GM19372 (cell line): Measurements from ENCODE around the gene EYA2.
"Not testable (repeated sequence)": the region's sequence is repeated elsewhere in the genome, so short reads cannot be mapped to it uniquely, and the experiment has no call there.

Experiments used
- ATAC-seq: cut with Tn5 transposase; IDR thresholded peaks from one replicate; pipeline ENCODE4 v1.9.1; 2021; ENCODE audit warnings: mild to moderate bottlenecking, low read depth, moderate library complexity; ENCODE audit not compliant: unreplicated experiment

Gene EYA2

GRCh38 chr20:47154089-47154488 is 259.4 kb downstream of the EYA2 start:
- no peak for ATAC-seq

DNA sequence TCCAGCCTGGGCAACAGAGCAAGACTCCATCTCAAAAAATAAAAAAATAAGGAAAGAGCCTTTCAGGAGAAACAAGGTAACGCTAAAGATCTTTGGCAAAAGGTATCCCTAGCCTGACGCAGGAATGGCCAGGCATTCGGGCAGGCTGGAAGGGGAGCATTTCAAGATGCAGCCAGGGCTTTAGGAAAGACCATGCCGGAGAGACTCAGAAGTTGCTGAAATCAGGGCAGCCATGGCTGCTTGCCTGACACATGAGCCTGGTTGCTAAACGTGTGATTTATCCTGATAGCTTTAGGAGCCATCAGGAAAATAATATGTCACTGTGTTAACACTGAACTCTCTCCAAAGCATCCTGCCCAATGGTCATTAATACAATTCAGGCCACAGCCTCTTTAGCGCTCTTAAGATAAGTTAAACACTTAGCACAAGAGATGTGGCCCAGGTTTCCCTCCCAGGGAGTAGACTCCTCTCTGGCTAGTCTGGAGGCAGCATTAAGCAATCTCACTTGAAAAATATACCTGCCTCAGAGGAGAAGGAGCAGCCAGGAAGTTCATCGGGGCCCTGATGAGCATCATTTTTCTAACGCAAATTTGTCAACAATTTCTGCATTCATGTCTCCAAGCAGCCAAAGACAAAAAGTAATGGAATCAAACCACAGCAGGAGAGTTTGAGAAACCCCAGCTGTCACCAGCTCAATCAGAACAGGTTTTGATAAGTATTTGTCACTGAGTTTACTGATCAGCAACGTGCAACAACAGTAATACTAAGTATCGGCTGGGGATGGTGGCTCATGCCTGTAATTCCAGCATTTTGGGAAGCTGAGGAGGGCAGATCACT is 261.9 kb downstream of the EYA2 start:
- no peak for ATAC-seq

DNA sequence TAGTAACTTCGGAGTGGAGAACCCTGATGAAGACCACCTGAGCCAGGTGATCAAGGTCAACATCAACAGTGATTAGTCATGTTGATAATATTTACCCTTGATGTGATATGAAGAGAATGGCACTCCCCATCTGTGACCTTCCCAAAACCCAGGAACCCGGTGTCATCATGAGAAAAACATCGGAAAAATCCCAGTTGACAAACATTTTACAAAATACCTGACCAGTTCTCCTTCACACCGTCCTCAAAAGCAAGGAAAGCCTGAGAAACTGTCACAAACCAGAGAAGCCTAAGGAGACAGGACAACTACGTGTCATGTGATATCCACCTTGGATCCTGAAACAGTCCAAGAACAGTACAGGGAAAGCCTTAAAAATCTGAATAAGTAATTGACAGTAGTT is 264.5 kb downstream of the EYA2 start:
- ATAC-seq, result no peak

DNA sequence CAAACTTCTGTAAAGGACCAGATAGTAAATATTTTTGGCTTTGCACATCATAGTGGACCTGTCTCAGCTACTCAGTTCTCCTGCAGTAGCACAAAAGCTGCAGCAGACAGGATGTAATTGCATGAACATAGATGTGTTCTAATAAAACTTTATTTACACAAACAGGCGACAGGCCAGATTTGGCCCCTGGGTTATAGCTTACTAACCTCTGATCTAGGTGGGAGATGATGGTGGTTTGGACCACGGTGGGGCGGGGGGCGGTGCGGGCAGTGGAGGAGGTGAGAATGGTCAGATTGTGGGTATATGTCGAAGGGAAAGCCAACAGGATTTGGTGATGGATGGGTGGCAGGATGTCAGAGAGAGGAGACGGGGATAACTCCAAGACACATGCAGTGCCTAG is 265.6 kb downstream of the EYA2 start:
- ATAC-seq, result no peak

GRCh38 chr20:47160992-47161391 is 266.3 kb downstream of the EYA2 start:
- no peak for ATAC-seq

GRCh38 chr20:47161411-47161810 is 266.8 kb downstream of the EYA2 start:
- no peak for ATAC-seq

DNA sequence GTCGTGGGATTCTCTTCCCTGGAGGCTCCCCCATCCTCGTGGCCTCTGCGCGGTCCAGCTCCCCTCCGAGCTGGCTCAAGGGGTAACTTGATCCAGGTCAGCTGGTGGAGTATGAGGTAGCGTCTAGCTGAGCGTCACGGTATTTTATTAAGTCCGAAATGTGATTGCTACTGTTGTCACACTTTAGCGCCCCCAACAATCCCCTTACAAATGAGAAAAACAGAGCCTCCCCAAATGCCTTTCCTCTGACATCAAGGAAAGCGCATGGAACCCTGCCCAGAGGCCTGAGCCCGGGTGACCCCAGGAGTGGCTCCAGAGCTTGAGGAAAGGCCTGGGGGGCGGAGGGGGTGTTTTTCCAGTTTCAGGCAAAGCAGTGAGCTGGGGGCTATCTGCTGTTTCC is 269.5 kb downstream of the EYA2 start:
- no peak for ATAC-seq

- ATAC-seq, result no peak
Measured at GRCh38 chr20:47165376-47165865, 270.8 kb downstream of the EYA2 start.

GRCh38 chr20:47167846-47168245 is 273.2 kb downstream of the EYA2 start:
- ATAC-seq, result no peak

- ATAC-seq, result no peak
Measured at GRCh38 chr20:47172579-47172978, 277.9 kb downstream of the EYA2 start.

GRCh38 chr20:47173596-47174216 is 279.1 kb downstream of the EYA2 start:
- ATAC-seq, result no peak

- ATAC-seq, result no peak
Measured at GRCh38 chr20:47174456-47175243, 280.0 kb downstream of the EYA2 start.

GRCh38 chr20:47175493-47175892 is 280.9 kb downstream of the EYA2 start:
- no peak for ATAC-seq

DNA sequence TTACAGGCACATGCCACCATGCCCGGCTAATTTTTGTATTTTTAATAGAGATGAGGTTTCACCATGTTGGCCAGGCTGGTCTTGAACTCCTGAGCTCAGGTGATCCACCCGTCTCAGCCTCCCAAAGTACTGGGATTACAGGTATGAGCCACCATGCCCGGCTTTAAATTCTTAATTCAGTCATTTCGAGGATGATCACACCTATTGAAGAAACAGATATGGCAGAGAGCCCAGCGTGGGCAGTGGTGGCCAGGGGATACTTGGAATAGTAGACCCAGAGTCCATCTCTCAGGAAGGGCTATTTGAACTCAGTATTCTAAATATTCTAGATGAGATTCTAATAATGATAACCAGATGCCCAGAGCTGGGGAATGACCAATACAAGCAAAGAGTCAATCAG is 281.6 kb downstream of the EYA2 start:
- ATAC-seq, result not testable (repeated sequence)

DNA sequence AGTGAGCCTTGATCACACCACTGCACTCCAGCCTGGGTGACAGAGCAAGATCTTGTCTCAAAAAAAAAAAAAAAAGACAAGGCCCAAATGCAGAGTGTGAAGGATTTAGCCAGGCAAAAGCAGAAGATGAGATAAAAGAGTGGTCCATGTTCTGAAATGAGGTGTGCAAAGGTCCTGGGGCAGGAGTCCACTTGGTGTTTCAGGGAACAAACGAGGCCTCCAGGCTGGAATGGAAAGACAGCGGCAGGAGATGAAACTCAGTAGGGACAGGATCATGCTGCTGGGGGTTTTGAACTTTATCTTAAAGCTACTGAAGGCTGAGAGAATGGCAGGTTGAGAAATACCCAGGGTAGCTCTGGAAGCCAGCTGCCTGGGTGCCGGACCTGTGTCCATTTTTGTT is 283.6 kb downstream of the EYA2 start:
- ATAC-seq, result no peak

DNA sequence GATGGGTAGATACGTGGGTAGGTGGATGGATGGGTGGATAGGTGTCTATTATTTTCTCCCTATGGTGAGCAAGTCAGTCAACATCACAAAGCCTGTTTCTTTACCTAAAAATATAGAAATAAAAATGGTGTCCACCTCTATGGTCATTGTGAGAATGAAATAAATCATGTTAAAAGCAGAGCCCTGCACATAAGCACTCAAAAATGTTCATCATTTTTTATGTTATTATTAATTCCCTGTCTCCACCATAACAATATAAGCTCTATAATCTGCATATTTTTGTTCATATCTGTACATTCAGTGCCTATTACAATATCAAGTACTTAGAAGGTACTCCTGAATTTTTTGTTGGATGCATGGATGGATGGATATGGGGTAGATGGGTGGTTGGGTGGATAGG is 284.2 kb downstream of the EYA2 start:
- no peak for ATAC-seq

DNA sequence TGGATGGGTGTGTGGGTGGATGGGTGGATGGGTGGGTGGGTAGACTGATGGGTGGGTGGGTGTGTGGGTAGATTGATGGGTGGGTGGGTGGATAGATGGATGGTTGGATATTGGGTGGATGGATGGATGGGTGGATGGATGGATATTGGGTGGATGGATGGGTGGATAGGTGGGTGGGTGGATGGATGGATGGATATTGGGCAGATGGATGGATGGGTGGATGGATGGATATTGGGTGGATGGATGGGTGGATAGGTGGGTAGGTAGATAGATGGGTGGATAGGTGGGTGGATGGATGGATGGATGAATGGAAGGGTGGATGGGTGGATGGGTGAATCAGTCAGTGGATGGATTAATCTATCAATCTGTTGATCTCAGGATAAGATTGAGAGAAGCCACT is 284.6 kb downstream of the EYA2 start:
- no peak for ATAC-seq

DNA sequence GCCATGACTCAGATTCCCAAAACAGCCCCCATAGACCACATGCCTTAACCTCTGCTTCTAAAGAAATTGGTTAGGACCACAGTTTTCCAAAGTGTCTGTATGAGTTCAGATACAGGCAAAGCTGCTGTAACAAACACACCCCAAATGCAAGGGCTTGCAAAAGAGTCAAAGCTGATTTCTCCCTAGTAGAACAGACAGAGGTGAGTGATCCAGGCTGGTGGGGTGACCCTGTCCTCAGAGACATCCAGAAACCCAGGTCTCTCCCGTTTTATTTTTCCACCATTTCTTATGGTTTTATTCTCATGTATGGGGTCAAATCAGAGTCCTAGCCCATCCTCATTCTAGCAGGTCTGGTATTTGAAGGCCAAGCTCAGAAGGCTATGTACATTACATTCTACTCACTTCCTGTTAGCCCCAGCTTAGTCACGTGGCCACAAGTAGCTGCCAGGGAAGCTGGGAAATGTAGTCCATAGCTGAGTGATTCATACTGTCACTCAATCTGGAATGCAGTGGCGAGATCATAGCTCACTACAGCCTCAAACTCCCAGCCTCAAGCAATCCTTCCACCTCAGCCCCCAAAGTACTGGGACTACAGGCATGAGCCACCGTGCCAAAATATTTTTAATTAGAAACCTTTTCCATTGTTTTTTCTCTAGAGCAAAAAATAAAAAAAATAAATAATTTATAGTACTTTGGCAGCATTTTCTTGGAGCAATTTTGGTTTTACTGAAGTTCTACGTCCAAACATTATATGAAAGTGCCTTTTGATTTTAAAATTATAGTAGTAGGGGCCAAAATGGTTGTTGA is 286.6 kb downstream of the EYA2 start:
- ATAC-seq, result no peak

DNA sequence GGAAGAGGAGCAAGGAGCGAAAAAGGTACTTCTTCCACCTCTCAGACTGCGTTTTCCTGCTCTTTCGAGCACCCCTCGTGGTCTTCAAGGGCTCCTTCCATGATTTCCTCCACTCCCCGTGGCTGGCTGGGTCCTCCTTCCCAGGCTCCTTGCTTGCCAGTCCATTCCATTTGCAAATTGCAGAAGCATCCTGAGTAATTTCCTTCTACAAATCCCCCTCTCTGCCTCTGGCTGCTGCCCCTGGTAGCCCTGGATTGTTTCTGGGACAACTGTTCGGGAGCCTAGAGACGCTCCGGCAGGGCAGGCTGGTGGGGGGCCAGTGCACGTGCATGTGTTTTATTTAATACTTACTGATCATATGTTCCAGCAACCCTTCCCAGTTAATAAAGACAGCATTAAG is 288.7 kb downstream of the EYA2 start:
- no peak for ATAC-seq

DNA sequence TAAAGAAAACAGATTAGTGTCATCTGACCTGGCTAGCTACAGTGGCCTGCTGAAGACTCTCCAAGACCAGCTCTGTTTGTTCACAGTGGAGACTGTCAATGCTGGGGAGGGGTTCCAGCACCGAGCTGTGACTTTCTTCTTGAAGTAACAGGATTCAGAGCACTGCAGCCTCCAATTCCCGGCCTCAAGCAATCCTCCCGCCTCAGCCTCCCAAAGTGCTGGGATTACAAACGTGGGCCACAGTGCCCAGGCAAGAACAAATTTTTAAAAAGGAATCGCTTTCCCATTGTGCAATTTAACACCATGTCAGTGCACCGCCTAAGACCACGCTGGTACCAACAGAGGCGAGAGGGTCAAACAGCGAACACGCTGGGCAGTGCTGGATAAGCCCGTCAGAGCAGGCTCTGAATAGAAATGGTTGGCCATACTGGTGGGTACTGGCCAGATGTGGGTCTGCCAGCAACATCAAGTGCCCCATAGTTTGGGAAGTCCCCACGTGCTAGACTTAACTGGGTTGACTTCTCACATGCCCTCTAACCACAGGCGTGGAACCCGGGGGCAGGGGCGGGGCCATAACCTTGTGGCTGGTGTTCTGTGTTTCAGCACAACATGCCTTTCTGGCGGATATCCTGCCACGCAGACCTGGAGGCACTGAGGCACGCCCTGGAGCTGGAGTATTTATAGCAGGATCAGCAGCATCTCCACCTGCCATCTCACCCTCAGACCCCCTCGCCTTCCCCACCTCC is 293.0 kb downstream of the EYA2 start:
- ATAC-seq, result no peak
